ENCODE measurements around the gene RNF130.

DNA sequence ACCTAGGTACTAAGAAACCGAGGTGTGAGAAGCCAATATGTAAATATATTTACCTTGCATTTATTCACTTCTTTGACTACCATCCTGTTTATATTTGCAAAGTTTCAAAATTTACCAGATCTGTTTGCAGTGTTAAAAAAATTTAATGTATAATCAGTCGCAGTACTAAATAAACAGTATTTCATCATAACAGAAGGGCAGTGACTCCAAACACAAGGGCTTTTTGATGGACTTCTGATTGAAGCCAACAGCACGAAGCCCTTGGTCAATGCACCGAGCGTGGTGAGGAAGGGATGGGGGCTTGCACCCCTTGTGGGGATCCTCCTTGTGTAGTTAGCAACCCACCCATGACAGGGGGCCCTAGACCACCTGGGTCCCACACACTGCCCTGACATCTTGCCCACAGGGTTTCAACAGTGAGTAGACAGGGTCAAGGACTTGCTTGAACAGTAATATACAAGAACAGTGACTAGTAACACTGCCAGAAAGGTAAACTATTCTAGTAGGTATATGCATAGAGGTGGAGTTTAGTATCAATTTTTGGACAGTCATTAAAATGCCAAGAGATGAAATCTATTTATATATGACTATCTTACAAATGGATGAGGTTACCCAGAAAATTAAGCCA lies 111.2 kb downstream of the RNF130 start:
- TF ChIP-seq TAF1 (IDR thresholded peaks at IDR 0.05; ENCODE audit: borderline replicate concordance, low read depth, low read length) (no peak), POLR2A (IDR thresholded peaks at IDR 0.05; ENCODE audit: low read depth, low read length) (no peak), POLR2AphosphoS5 (IDR thresholded peaks at IDR 0.05; ENCODE audit: low read depth, low read length) (no peak)
